Caco-2 (cell line): ENCODE measurements around the gene TMEM31. TPM values are rescaled to one million over a fixed set of nuclear protein-coding genes. Genes with fewer than 3 reads are reported as not detected.

Source experiments
- Bru-seq: library from RNA; stranded (reverse); fragments of 400-500 nt; gene quantifications from one replicate; lab custom pipeline; 2021; lab: Mats Ljungman, UMichigan
- BruChase-seq, 2 experiments: library from RNA; stranded (reverse); fragments of 400-500 nt; gene quantifications; one replicate each; lab custom pipeline; 2021; lab: Mats Ljungman, UMichigan
- BruUV-seq: library from RNA; stranded (reverse); fragments of 400-500 nt; replicated peaks from 2 replicates; lab custom pipeline; 2021; lab: Mats Ljungman, UMichigan
- CTCF ChIA-PET: fragments of 300-600 bp; sonication (Branson Sonifier 250); formaldehyde crosslinking; loops from one replicate; lab custom pipeline; 2022; ENCODE audit warnings: antibody characterized with exemption; lab: Charles Lee
- POLR2A ChIA-PET: fragments of 300-600 bp; sonication (Branson Sonifier 250); formaldehyde crosslinking; loops from one replicate; lab custom pipeline; 2022; ENCODE audit warnings: antibody characterized with exemption; lab: Charles Lee
- DNase-seq, 2 experiments: peaks; one replicate each; pipeline versions ENCODE4 v3.0.0 to v3.0.0-alpha.2; 2020 to 2022
- H3K27me3 ChIP-seq: replicated peaks from 2 replicates; pipeline ENCODE4 v1.6.0; 2011; ENCODE audit warnings: low read length; ENCODE audit not compliant: control insufficient read depth, insufficient read depth
- H3K36me3 ChIP-seq: 2 replicates; pipeline ENCODE4 v1.5.1; 2011; ENCODE audit warnings: low read length; ENCODE audit not compliant: control insufficient read depth, insufficient read depth
- H3K4me1 ChIP-seq: fragments of 250-450 bp; sonication (Bioruptor Pico); 2 replicates; pipeline ENCODE4 v1.5.1; 2020; ENCODE audit warnings: mild to moderate bottlenecking
- H3K4me3 ChIP-seq: 2 replicates; pipeline ENCODE4 v1.5.1; 2011; ENCODE audit warnings: low read depth, mild to moderate bottlenecking, control low read depth, low read length
- H3K9me3 ChIP-seq: fragments of 250-450 bp; sonication (Bioruptor Pico); 2 replicates; pipeline ENCODE4 v1.5.1; 2020; ENCODE audit warnings: mild to moderate bottlenecking, moderate library complexity
- H3K27ac Mint-ChIP-seq: one replicate; pipeline ENCODE4 v1.8.0; 2022; ENCODE audit warnings: mixed read lengths; ENCODE audit not compliant: unreplicated experiment
- H3K27me3 Mint-ChIP-seq: one replicate; pipeline ENCODE4 v1.8.0; 2022; ENCODE audit warnings: mixed read lengths; ENCODE audit not compliant: insufficient read depth, unreplicated experiment
- H3K36me3 Mint-ChIP-seq: one replicate; pipeline ENCODE4 v1.8.0; 2022; ENCODE audit warnings: mild to moderate bottlenecking, mixed read lengths; ENCODE audit not compliant: insufficient read depth, unreplicated experiment
- H3K4me1 Mint-ChIP-seq: one replicate; pipeline ENCODE4 v1.8.0; 2022; ENCODE audit warnings: low read depth, mixed read lengths; ENCODE audit not compliant: unreplicated experiment
- H3K4me3 Mint-ChIP-seq: one replicate; pipeline ENCODE4 v1.8.0; 2022; ENCODE audit warnings: mild to moderate bottlenecking, moderate library complexity, mixed read lengths; ENCODE audit not compliant: unreplicated experiment
- H3K9me3 Mint-ChIP-seq: one replicate; pipeline ENCODE4 v1.8.0; 2022; ENCODE audit warnings: mixed read lengths; ENCODE audit not compliant: unreplicated experiment
- intact Hi-C: fragments of 100-400 bp; cut with micrococcal nuclease; formaldehyde crosslinking; loops from one replicate; pipeline ENCODE4 v1.10.0; 2022; ENCODE audit not compliant: unreplicated experiment
- long read RNA-seq: library from polyadenylated mRNA; stranded (forward); transcript quantifications from one replicate; pipeline ENCODE4 v2.0.0, GENCODE V29; 2022
- total RNA-seq: library from RNA; stranded (reverse); gene quantifications from 2 replicates; pipeline ENCODE4 v1.2.3, GENCODE V29; 2022
- TF ChIP-seq, protein P1 (sequence below), 2 experiments: fragments of 200-600 bp in 1 of 2; IDR thresholded peaks; 1 replicate in 1 of 2; 2 replicates in 1 of 2; pipeline versions ENCODE4 v1.5.1 to v1.8.0; 2011 to 2022; ENCODE audit warnings: antibody characterized with exemption in 1 of 2, control low read depth in 1 of 2, inconsistent platforms in 1 of 2, low read depth in 1 of 2, low read length in 1 of 2, mild to moderate bottlenecking in 1 of 2, moderate library complexity in 1 of 2; ENCODE audit not compliant: insufficient read depth in 1 of 2, severe bottlenecking in 1 of 2, unreplicated experiment in 1 of 2

Gene TMEM31
- total RNA-seq (not detected in 2 replicates), Bru-seq, nascent RNA (not detected), BruChase-seq, experiment 1, labeled RNA remaining after a 2-hour chase (percentile 20 among the genes with signal in this experiment), BruChase-seq, experiment 2, labeled RNA remaining after a 6-hour chase (percentile 35 among the genes with signal in this experiment)
- long read RNA-seq, partial matches to known transcripts, result 1 of 1 reads
- long read RNA-seq, other reads (novel, unspliced or antisense), result 0 of 1 reads

GRCh38 chrX:103710609-103711008, at the start of gene TMEM31:
Gene TMEM31 (plus strand): TSS chrX:103710909. CDS start chrX:103712259, 1,350 bp downstream.
- Mint-ChIP-seq H3K4me3 (no peak within 1 kb of the TSS), H3K9me3 (no peaks in the 10 kb centered on the region), H3K27me3 (no peaks in the 10 kb centered on the region), H3K4me1 (no peaks in the 10 kb centered on the region), H3K36me3 (no peaks in the 10 kb centered on the region), H3K27ac (no peak within 1 kb of the TSS)
- BruUV-seq, result no TSS peak
- Histone ChIP-seq H3K36me3 (no peaks in the 10 kb centered on the region), H3K4me3 (no peak within 1 kb of the TSS), H3K9me3 (no peaks in the 10 kb centered on the region), H3K4me1 (no peaks in the 10 kb centered on the region), H3K27me3 (no peaks in the 10 kb centered on the region)
- ChIA-PET CTCF (interaction anchor here (0.6 kb wide), 1 partner anchor 124 kb away, joined by 3 read pairs; no protein-coding TSS in a partner anchor), POLR2A (no interaction called here)
- TF ChIP-seq, protein P1, sequence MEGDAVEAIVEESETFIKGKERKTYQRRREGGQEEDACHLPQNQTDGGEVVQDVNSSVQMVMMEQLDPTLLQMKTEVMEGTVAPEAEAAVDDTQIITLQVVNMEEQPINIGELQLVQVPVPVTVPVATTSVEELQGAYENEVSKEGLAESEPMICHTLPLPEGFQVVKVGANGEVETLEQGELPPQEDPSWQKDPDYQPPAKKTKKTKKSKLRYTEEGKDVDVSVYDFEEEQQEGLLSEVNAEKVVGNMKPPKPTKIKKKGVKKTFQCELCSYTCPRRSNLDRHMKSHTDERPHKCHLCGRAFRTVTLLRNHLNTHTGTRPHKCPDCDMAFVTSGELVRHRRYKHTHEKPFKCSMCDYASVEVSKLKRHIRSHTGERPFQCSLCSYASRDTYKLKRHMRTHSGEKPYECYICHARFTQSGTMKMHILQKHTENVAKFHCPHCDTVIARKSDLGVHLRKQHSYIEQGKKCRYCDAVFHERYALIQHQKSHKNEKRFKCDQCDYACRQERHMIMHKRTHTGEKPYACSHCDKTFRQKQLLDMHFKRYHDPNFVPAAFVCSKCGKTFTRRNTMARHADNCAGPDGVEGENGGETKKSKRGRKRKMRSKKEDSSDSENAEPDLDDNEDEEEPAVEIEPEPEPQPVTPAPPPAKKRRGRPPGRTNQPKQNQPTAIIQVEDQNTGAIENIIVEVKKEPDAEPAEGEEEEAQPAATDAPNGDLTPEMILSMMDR (IDR thresholded peaks at IDR 0.05; ENCODE audit: insufficient read depth in 1 of 2, low read depth in 1 of 2, low read length in 1 of 2, severe bottlenecking in 1 of 2, unreplicated experiment in 1 of 2), result no peak
- no peak for DNase-seq
- intact Hi-C loops, result loop anchor here (2.0 kb wide), 1 partner anchor 106 kb away; no protein-coding TSS in a partner anchor

DNA sequence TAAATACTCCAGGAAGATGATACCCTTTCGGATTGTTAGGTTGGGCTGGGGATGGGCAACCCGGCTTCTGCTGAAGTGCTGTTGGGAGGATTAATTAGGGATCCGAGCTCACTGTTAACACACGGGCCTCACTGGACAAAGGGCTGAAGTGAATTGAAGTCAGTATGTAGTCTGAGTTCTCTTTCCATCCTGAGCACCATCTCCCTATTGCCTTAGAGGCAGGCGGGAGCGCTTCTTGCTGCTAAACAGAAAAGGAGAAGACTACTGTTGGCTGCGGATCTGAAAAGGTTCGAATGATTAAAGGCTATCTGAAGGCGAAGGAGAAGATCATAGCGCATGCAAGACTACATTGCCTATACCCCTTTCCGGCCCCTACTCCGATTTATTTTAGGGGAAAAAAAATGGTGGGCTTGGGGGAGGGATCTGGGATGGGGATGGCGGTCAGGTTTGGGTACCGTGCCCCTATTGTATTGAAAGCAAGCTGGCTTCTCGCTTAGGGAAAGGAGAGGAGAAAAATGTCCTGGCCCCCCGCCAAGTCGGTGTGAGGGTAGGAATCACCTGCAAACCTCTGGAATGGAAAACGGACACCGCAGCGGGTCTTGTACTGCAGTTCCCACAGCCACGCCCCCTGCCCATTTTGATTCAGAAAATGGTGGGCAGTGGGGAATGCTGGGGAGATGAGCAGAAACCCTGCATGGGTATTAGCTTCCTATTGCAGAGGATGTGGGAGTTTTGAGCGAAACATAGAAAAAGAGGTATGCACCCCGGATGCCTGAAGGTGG, 46.5 kb upstream of the TMEM31 start:
- no peak overlapping the region for H3K4me3 Mint-ChIP-seq
- H3K27me3 Mint-ChIP-seq, result no peaks in the 10 kb centered on the region
- peaks cover 12% of the 10 kb centered on the region for H3K9me3 Mint-ChIP-seq
- BruUV-seq, result no TSS peak
- ChIA-PET POLR2A (no interaction called here), CTCF (no interaction called here)
- Histone ChIP-seq H3K9me3 (no peaks in the 10 kb centered on the region), H3K27me3 (no peaks in the 10 kb centered on the region), H3K4me3 (no peak overlapping the region), H3K4me1 (no peaks in the 10 kb centered on the region), H3K36me3 (no peaks in the 10 kb centered on the region)
- intact Hi-C loops, result no loop called here
- peaks cover 12% of the 10 kb centered on the region for H3K4me1 Mint-ChIP-seq
- TF ChIP-seq, protein P1 (IDR thresholded peaks at IDR 0.05; ENCODE audit: insufficient read depth in 1 of 2, low read depth in 1 of 2, low read length in 1 of 2, severe bottlenecking in 1 of 2, unreplicated experiment in 1 of 2), result no peak
- no peaks in the 10 kb centered on the region for H3K36me3 Mint-ChIP-seq
- H3K27ac Mint-ChIP-seq, result no peak overlapping the region
- DNase-seq, result no peak

DNA sequence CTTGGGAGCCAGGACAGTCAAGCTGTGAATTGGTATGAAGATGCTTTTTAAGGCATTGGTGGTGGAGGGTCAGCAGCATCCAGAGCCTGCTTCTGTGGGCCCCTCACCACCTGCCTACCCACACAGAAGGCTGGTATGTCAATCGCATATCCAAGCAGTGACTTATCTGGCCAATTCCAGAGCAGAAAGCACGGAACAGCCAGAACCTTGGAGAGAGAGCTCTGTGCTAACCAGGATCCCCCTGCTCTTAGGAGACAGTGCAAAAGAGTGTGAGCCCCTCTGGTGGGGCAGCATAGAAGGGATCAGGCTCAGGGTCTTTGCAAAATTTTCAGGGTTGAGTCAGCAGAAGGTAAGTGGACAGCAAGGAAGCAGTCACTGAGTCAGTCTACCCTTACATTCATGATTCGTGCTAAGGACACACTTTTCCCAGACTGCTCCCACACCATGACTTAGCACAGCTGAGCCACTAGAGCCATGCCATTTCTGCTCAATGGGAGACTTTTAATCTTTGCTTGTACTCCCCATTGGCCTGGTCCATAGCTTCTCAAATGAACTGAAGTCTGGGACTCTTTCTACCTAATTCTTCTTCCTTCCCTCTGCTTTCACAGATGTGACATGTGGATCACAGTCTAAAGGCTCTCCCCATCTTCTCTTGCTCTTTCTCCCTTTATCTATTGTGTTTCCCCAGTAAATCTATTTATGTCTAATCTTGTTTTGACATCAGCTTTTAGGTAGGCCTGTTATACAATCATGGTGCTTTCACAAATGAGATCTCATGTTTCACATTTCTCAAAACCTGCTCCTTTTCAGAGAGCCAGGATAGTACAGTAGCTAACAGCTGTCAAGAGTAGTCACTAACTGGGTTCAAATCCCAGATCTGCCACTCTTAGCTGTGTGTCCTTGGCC, 44.3 kb upstream of the TMEM31 start:
- TF ChIP-seq, protein P1 (IDR thresholded peaks at IDR 0.05; ENCODE audit: insufficient read depth in 1 of 2, low read depth in 1 of 2, low read length in 1 of 2, severe bottlenecking in 1 of 2, unreplicated experiment in 1 of 2), result no peak
- DNase-seq, result no peak
- Mint-ChIP-seq H3K4me1 (no peaks in the 10 kb centered on the region), H3K9me3 (no peaks in the 10 kb centered on the region), H3K36me3 (no peaks in the 10 kb centered on the region), H3K4me3 (no peak overlapping the region), H3K27ac (no peak overlapping the region), H3K27me3 (no peaks in the 10 kb centered on the region)
- ChIA-PET POLR2A (no interaction called here), CTCF (no interaction called here)
- Histone ChIP-seq H3K36me3 (no peaks in the 10 kb centered on the region), H3K27me3 (no peaks in the 10 kb centered on the region), H3K9me3 (no peaks in the 10 kb centered on the region), H3K4me1 (no peaks in the 10 kb centered on the region), H3K4me3 (no peak overlapping the region)
- intact Hi-C loops, result no loop called here
- no TSS peak for BruUV-seq
